ENCODE results near the gene NPBWR2. TPM values are rescaled to one million over a fixed set of nuclear protein-coding genes. Genes with fewer than 3 reads are reported as not detected.

The NPBWR2 gene
- total and polyA plus RNA-seq, 2 donors (not counting 3 experiments of a cell fraction or from before 2014, with no cell fraction given), result not detected

DNA sequence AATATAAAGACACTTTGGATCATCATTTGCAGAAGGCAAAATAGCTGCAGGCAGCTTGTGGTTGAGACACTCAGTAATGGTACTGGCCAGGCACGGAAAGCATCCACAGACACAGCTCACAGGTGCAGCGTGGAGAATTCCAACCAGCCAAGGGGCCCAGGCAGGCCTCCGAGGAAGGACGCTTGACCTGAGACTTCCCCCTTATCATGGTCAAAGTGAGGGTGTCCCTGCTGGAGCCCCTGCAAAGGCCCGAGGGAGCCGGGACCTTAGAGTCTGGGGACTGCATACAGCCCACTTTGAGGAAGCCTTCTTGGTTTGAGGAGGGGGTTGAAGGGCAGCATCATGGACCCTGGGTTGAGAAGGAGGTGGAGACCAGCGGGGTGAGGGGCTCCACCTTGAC lies 41.8 kb upstream of the NPBWR2 start:
- CTCF ChIA-PET, result no interaction called here
- H4K20me1 ChIP-seq (replicated peaks; ENCODE audit: control insufficient read depth, extremely low read depth, insufficient read depth, low read length), result no peaks in the 10 kb centered on the region
- FAIRE-seq (no peak), DNase-seq (ENCODE audit: low read depth, low spot score) (no peak)
- no peak for TF ChIP-seq MYC (IDR thresholded peaks at IDR 0.05; ENCODE audit: low read depth, low read length)
- no peak for TF ChIP-seq FOS (IDR thresholded peaks at IDR 0.05; ENCODE audit: borderline replicate concordance, insufficient read depth, low read length)
- no peak for TF ChIP-seq EZH2 (IDR thresholded peaks at IDR 0.05; ENCODE audit: borderline replicate concordance, low read depth, low read length, severe bottlenecking)
- TF ChIP-seq JUN (IDR thresholded peaks at IDR 0.05; ENCODE audit: borderline replicate concordance, insufficient read depth, insufficient read length, low read depth), result no peak
- TF ChIP-seq GATA2 (IDR thresholded peaks at IDR 0.05; ENCODE audit: insufficient read depth, insufficient read length, low read depth, low read length), result no peak
- no peak for TF ChIP-seq POLR2A (IDR thresholded peaks at IDR 0.05; ENCODE audit: low read depth, low read length)
- no peak for TF ChIP-seq CTCF (IDR thresholded peaks at IDR 0.05; ENCODE audit: extremely low read depth in 1 of 2, insufficient read depth in 1 of 2, low read depth in 1 of 2, low read length in 2 of 2)
- TF ChIP-seq POLR2AphosphoS5 (IDR thresholded peaks at IDR 0.05; ENCODE audit: insufficient read depth, low read depth, low read length), result no peak
- TF ChIP-seq, protein P1, sequence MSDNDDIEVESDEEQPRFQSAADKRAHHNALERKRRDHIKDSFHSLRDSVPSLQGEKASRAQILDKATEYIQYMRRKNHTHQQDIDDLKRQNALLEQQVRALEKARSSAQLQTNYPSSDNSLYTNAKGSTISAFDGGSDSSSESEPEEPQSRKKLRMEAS (IDR thresholded peaks at IDR 0.05; ENCODE audit: insufficient read depth, insufficient read length), result no peak
- BruUV-seq (replicated peaks), result no TSS peak
- H2AFZ ChIP-seq (ENCODE audit: low read depth, low read length), result no peak overlapping the region
- dilution Hi-C loops (cut with MboI; ENCODE audit: extremely low pct_ligation_motif_present, low sequenced_read_pairs), result no loop called here
- no peaks in the 10 kb centered on the region for H3K9me1 ChIP-seq (replicated peaks; ENCODE audit: control insufficient read depth, extremely low read depth, insufficient read depth, low read length)
- peaks cover 2% of the 10 kb centered on the region for H3K9me3 ChIP-seq (replicated peaks; ENCODE audit: control insufficient read depth, insufficient read depth, low read length)
- POLR2A ChIA-PET, result no interaction called here
- H3K4me3 ChIP-seq (replicated peaks in 1 of 3; ENCODE audit: insufficient read depth in 1 of 3, low read depth in 1 of 3, low read length in 3 of 3), result no peak overlapping the region
- no peaks in the 10 kb centered on the region for H3K79me2 ChIP-seq (ENCODE audit: control insufficient read depth, insufficient read depth, low read length)
- no peaks in the 10 kb centered on the region for H3K27me3 ChIP-seq (ENCODE audit: control insufficient read depth in 2 of 2, insufficient read depth in 2 of 2, low read length in 2 of 2)
- intact Hi-C loops (cut with micrococcal nuclease), result no loop called here
- no peak overlapping the region for H3K4me2 ChIP-seq (ENCODE audit: insufficient read depth, low read length)
- no peaks in the 10 kb centered on the region for H3K36me3 ChIP-seq (ENCODE audit: control insufficient read depth in 2 of 2, extremely low read depth in 1 of 2, insufficient read depth in 2 of 2, low read length in 2 of 2)
- no peak overlapping the region for H3K27ac ChIP-seq (ENCODE audit: insufficient read depth, low read depth, low read length)
- H3K4me1 ChIP-seq (ENCODE audit: control insufficient read depth, extremely low read depth, insufficient read depth, low read length), result no peaks in the 10 kb centered on the region
- no peak overlapping the region for H3K9ac ChIP-seq (replicated peaks; ENCODE audit: extremely low read depth, insufficient read depth, low read length)
